HG02623 (cell line): Measurements from ENCODE around the gene TIMP3.

Source experiments
- ATAC-seq: cut with Tn5 transposase; IDR thresholded peaks from one replicate; pipeline ENCODE4 v1.9.1; 2021; ENCODE audit warnings: moderate library complexity; ENCODE audit not compliant: unreplicated experiment

Gene TIMP3

GRCh38 chr22:32827049-32827602, 25.6 kb downstream of the TIMP3 start:
- ATAC-seq: no peak

GRCh38 chr22:32828150-32828549, 26.6 kb downstream of the TIMP3 start:
- no peak for ATAC-seq

GRCh38 chr22:32828561-32828960, 27.1 kb downstream of the TIMP3 start:
- no peak for ATAC-seq

- no peak for ATAC-seq
Observed at GRCh38 chr22:32829451-32829851, 27.9 kb downstream of the TIMP3 start.

GRCh38 chr22:32830473-32830872, 29.0 kb downstream of the TIMP3 start:
- ATAC-seq: no peak

GRCh38 chr22:32830957-32831356, 29.5 kb downstream of the TIMP3 start:
- ATAC-seq: no peak

GRCh38 chr22:32831584-32831983, 30.1 kb downstream of the TIMP3 start:
- no peak for ATAC-seq

- ATAC-seq: no peak
Observed at GRCh38 chr22:32832174-32832573, 30.7 kb downstream of the TIMP3 start.

- ATAC-seq: no peak
Observed at GRCh38 chr22:32836280-32837123, 35.0 kb downstream of the TIMP3 start.

- ATAC-seq: no peak
Observed at GRCh38 chr22:32837142-32837541, 35.6 kb downstream of the TIMP3 start.

GRCh38 chr22:32837803-32838202, 36.3 kb downstream of the TIMP3 start:
- ATAC-seq: no peak

GRCh38 chr22:32839831-32840584, 38.5 kb downstream of the TIMP3 start:
- ATAC-seq: no peak

GRCh38 chr22:32841175-32841574, 39.7 kb downstream of the TIMP3 start:
- ATAC-seq: no peak

GRCh38 chr22:32842486-32842885, 41.0 kb downstream of the TIMP3 start:
- ATAC-seq: no peak

GRCh38 chr22:32843300-32843699, 41.8 kb downstream of the TIMP3 start:
- ATAC-seq: no peak

- no peak for ATAC-seq
Observed at GRCh38 chr22:32844251-32844650, 42.7 kb downstream of the TIMP3 start.

- ATAC-seq: no peak
Observed at GRCh38 chr22:32846780-32847491, 45.4 kb downstream of the TIMP3 start.

- no peak for ATAC-seq
Observed at GRCh38 chr22:32848226-32848625, 46.7 kb downstream of the TIMP3 start.

- ATAC-seq: no peak
Observed at GRCh38 chr22:32849501-32849900, 48.0 kb downstream of the TIMP3 start.

GRCh38 chr22:32850157-32850556, 48.7 kb downstream of the TIMP3 start:
- no peak for ATAC-seq
